ENCODE measurements around the gene LITAFD.

Gene LITAFD

DNA sequence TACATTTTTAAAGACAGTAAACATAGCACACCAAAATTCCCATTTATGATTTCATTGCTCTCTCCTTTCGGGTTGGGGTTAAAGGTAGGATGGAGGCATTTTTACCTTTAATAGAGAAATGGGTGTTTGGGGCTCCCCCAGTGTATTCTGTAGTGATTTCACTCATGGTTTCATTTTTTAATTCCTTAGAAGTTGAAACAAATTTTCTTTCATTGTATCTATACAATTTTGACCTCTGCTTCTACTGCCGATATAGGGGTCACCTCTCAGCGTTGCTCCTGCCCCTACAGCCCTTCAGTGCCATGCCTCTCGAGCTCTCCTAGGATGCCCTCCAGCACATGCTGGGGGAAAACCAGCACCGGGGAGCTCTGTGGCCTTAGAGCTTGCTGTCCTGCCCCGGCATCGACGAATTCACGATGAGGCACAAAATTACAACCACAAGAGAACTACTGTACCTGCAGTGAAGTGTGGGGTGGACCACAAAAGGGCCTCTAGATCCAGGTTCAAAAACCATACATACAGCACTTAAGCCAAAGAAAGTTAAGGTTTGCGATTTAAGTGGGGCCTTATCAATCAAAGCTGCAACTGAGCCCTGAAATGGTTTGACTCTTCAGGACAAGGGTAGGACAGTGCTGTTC lies 39.3 kb downstream of the LITAFD start:
- no peak overlapping the region for H2AFZ ChIP-seq (ENCODE audit: low read length)
- H2BK15ac ChIP-seq (ENCODE audit: low read length): no peak overlapping the region
- H3K27me3 ChIP-seq (ENCODE audit: control insufficient read depth in 3 of 3, insufficient read depth in 3 of 3, low read depth in 1 of 3, low read length in 3 of 3): no peaks in the 10 kb centered on the region
- no peak overlapping the region for H3K9ac ChIP-seq (ENCODE audit: low read depth, low read length, poor library complexity)
- peaks cover 34 to 93% of the 10 kb centered on the region in 2 donors for H3K36me3 ChIP-seq (replicated peaks in 1 of 2; ENCODE audit: control insufficient read depth in 2 of 2, insufficient read depth in 2 of 2, low read length in 2 of 2)
- no peak overlapping the region for H4K8ac ChIP-seq (ENCODE audit: low read depth, low read length)
- no peak overlapping the region for H3K4ac ChIP-seq (ENCODE audit: low read length)
- peak overlapping the region in 1 of 2 donors; percentile 9 for H3K4me3 ChIP-seq (ENCODE audit: low read length in 2 of 2)
- no peaks in the 10 kb centered on the region for H3K79me1 ChIP-seq (ENCODE audit: low read depth, low read length)
- H3K18ac ChIP-seq (ENCODE audit: low read length): no peak overlapping the region
- H3K14ac ChIP-seq (ENCODE audit: low read length): no peak overlapping the region
- H3K4me1 ChIP-seq (ENCODE audit: control insufficient read depth in 2 of 2, insufficient read depth in 1 of 2, low read depth in 1 of 2, low read length in 2 of 2): no peaks in the 10 kb centered on the region
- H2BK120ac ChIP-seq (ENCODE audit: low read depth, low read length): no peak overlapping the region
- no peak overlapping the region for H2AK5ac ChIP-seq (ENCODE audit: low read depth, low read length)
- H3K9me3 ChIP-seq (replicated peaks in 1 of 2; ENCODE audit: control insufficient read depth in 2 of 2, insufficient read depth in 1 of 2, low read depth in 1 of 2, low read length in 2 of 2): peaks cover 0 to 2% of the 10 kb centered on the region in 2 donors
- H2BK12ac ChIP-seq (ENCODE audit: low read length): no peak overlapping the region
- no CpG with 5 or more reads among the region's 10 CpGs for WGBS, 2 donors (ENCODE audit: extremely low coverage in 2 of 2, insufficient read length in 2 of 2, insufficient replicate concordance in 1 of 2)
- H3K23ac ChIP-seq (ENCODE audit: low read depth, low read length, poor library complexity): no peak overlapping the region
- no peak for DNase-seq (ENCODE audit: low spot score)
- H3K4me2 ChIP-seq (ENCODE audit: insufficient read depth, low read length, poor library complexity, severe bottlenecking): no peak overlapping the region
- no peak overlapping the region for H3K27ac ChIP-seq (replicated peaks; ENCODE audit: low read length)
- H4K91ac ChIP-seq (ENCODE audit: low read depth, low read length, poor library complexity): no peak overlapping the region
- H2BK5ac ChIP-seq (ENCODE audit: low read length): no peak overlapping the region

DNA sequence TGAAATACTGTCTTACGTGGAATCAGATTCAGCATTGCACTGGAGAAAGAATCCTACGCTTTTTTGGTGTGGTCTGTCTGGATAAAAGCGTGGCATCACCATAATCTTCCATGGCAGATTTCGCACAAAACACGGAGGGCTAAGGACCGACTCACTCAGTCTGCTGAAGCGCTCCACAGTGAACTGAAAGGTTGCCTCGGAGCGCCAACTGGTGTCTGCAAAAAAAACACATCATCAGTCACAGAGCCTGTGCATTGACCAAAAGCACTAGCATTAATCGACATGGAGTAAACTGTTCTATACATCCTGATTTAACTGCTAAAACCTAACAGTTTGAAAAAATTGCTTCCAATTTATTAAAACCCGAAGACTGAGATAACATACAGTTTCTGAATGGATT lies 41.0 kb downstream of the LITAFD start:
- Histone ChIP-seq H3K9me3 (replicated peaks in 1 of 2; ENCODE audit: control insufficient read depth in 2 of 2, insufficient read depth in 1 of 2, low read depth in 1 of 2, low read length in 2 of 2) (peaks cover 0 to 4% of the 10 kb centered on the region in 2 donors), H3K4ac (ENCODE audit: low read length) (no peak overlapping the region), H2BK5ac (ENCODE audit: low read length) (no peak overlapping the region), H2BK12ac (ENCODE audit: low read length) (no peak overlapping the region), H2AK5ac (ENCODE audit: low read depth, low read length) (no peak overlapping the region), H3K4me1 (ENCODE audit: control insufficient read depth in 2 of 2, insufficient read depth in 1 of 2, low read depth in 1 of 2, low read length in 2 of 2) (no peaks in the 10 kb centered on the region), H3K4me3 (ENCODE audit: low read length in 2 of 2) (no peak overlapping the region), H2BK120ac (ENCODE audit: low read depth, low read length) (no peak overlapping the region), H3K23ac (ENCODE audit: low read depth, low read length, poor library complexity) (no peak overlapping the region), H3K79me1 (ENCODE audit: low read depth, low read length) (no peaks in the 10 kb centered on the region), H4K8ac (ENCODE audit: low read depth, low read length) (no peak overlapping the region), H3K4me2 (ENCODE audit: insufficient read depth, low read length, poor library complexity, severe bottlenecking) (no peak overlapping the region), H2AFZ (ENCODE audit: low read length) (no peak overlapping the region), H3K18ac (ENCODE audit: low read length) (no peak overlapping the region), H3K36me3 (replicated peaks in 1 of 2; ENCODE audit: control insufficient read depth in 2 of 2, insufficient read depth in 2 of 2, low read length in 2 of 2) (peaks cover 31 to 93% of the 10 kb centered on the region in 2 donors), H2BK15ac (ENCODE audit: low read length) (no peak overlapping the region), H3K14ac (ENCODE audit: low read length) (no peak overlapping the region), H3K27ac (replicated peaks; ENCODE audit: low read length) (no peak overlapping the region), H3K9ac (ENCODE audit: low read depth, low read length, poor library complexity) (no peak overlapping the region), H4K91ac (ENCODE audit: low read depth, low read length, poor library complexity) (no peak overlapping the region), H3K27me3 (ENCODE audit: control insufficient read depth in 3 of 3, insufficient read depth in 3 of 3, low read depth in 1 of 3, low read length in 3 of 3) (no peaks in the 10 kb centered on the region)
- no peak for DNase-seq (ENCODE audit: low spot score)
- no CpG with 5 or more reads among the region's 11 CpGs for WGBS, 2 donors (ENCODE audit: extremely low coverage in 2 of 2, insufficient read length in 2 of 2, insufficient replicate concordance in 1 of 2)

DNA sequence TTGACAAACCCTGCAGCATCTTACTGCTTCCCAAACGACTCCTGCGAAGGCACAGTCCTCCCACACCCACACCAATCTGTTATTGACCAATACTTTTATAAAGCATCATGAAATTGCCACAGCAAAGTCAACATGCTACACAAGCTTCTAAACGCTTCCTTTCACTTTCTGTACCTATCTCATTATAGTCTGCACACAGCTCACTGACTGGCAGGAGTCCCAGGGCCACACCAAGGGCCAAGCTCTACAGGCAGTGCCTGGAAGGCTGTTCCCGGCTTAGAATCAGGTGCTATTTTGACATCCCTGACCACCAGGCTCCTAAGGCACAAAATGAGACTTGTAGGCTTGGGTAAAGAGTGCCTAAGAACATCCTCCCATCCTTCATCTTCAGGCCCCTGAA lies 42.1 kb downstream of the LITAFD start:
- no CpG with 5 or more reads among the region's 4 CpGs for WGBS, 2 donors (ENCODE audit: extremely low coverage in 2 of 2, insufficient read length in 2 of 2, insufficient replicate concordance in 1 of 2)
- H4K8ac ChIP-seq (ENCODE audit: low read depth, low read length): no peak overlapping the region
- H3K9me3 ChIP-seq (replicated peaks in 1 of 2; ENCODE audit: control insufficient read depth in 2 of 2, insufficient read depth in 1 of 2, low read depth in 1 of 2, low read length in 2 of 2): peaks cover 0 to 4% of the 10 kb centered on the region in 2 donors
- no peak for DNase-seq (ENCODE audit: low spot score)
- H2BK15ac ChIP-seq (ENCODE audit: low read length): no peak overlapping the region
- H3K36me3 ChIP-seq (replicated peaks in 1 of 2; ENCODE audit: control insufficient read depth in 2 of 2, insufficient read depth in 2 of 2, low read length in 2 of 2): peaks cover 33 to 93% of the 10 kb centered on the region in 2 donors
- H2BK5ac ChIP-seq (ENCODE audit: low read length): no peak overlapping the region
- no peak overlapping the region for H3K27ac ChIP-seq (replicated peaks; ENCODE audit: low read length)
- H2BK120ac ChIP-seq (ENCODE audit: low read depth, low read length): no peak overlapping the region
- H2AFZ ChIP-seq (ENCODE audit: low read length): no peak overlapping the region
- H3K18ac ChIP-seq (ENCODE audit: low read length): no peak overlapping the region
- H3K4me1 ChIP-seq (ENCODE audit: control insufficient read depth in 2 of 2, insufficient read depth in 1 of 2, low read depth in 1 of 2, low read length in 2 of 2): no peaks in the 10 kb centered on the region
- no peaks in the 10 kb centered on the region for H3K79me1 ChIP-seq (ENCODE audit: low read depth, low read length)
- H3K4ac ChIP-seq (ENCODE audit: low read length): no peak overlapping the region
- no peaks in the 10 kb centered on the region for H3K27me3 ChIP-seq (ENCODE audit: control insufficient read depth in 3 of 3, insufficient read depth in 3 of 3, low read depth in 1 of 3, low read length in 3 of 3)
- H4K91ac ChIP-seq (ENCODE audit: low read depth, low read length, poor library complexity): no peak overlapping the region
- no peak overlapping the region for H3K4me2 ChIP-seq (ENCODE audit: insufficient read depth, low read length, poor library complexity, severe bottlenecking)
- no peak overlapping the region for H3K14ac ChIP-seq (ENCODE audit: low read length)
- H3K4me3 ChIP-seq (ENCODE audit: low read length in 2 of 2): no peak overlapping the region
- no peak overlapping the region for H2AK5ac ChIP-seq (ENCODE audit: low read depth, low read length)
- no peak overlapping the region for H3K9ac ChIP-seq (ENCODE audit: low read depth, low read length, poor library complexity)
- H2BK12ac ChIP-seq (ENCODE audit: low read length): no peak overlapping the region
- H3K23ac ChIP-seq (ENCODE audit: low read depth, low read length, poor library complexity): no peak overlapping the region

DNA sequence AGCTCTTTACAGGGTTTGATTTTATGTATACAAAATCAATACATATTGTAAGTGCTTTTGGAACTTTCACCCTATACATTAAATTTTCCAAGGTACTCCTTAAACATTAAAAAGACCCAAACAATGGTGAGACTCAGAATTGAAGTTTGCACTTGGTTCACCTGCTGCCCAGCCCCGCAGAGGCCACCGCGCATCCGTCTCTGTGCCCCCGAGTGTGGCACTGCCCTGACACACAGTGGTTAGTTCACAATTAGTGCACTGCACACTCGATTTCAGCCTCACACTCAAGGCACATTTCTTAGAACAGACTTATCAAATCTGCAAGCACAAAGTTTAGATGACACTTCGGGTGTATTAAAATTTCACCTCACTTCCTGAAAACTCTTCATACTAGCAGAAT lies 43.3 kb downstream of the LITAFD start:
- H3K36me3 ChIP-seq (replicated peaks in 1 of 2; ENCODE audit: control insufficient read depth in 2 of 2, insufficient read depth in 2 of 2, low read length in 2 of 2): peaks cover 32 to 93% of the 10 kb centered on the region in 2 donors
- no peak overlapping the region for H2AK5ac ChIP-seq (ENCODE audit: low read depth, low read length)
- no peaks in the 10 kb centered on the region for H3K27me3 ChIP-seq (ENCODE audit: control insufficient read depth in 3 of 3, insufficient read depth in 3 of 3, low read depth in 1 of 3, low read length in 3 of 3)
- peaks cover 0 to 7% of the 10 kb centered on the region in 2 donors for H3K9me3 ChIP-seq (replicated peaks in 1 of 2; ENCODE audit: control insufficient read depth in 2 of 2, insufficient read depth in 1 of 2, low read depth in 1 of 2, low read length in 2 of 2)
- no peak overlapping the region for H3K4me2 ChIP-seq (ENCODE audit: insufficient read depth, low read length, poor library complexity, severe bottlenecking)
- H2BK15ac ChIP-seq (ENCODE audit: low read length): no peak overlapping the region
- no CpG with 5 or more reads among the region's 7 CpGs for WGBS, 2 donors (ENCODE audit: extremely low coverage in 2 of 2, insufficient read length in 2 of 2, insufficient replicate concordance in 1 of 2)
- no peak overlapping the region for H2BK120ac ChIP-seq (ENCODE audit: low read depth, low read length)
- no peak overlapping the region for H4K8ac ChIP-seq (ENCODE audit: low read depth, low read length)
- no peak overlapping the region for H3K18ac ChIP-seq (ENCODE audit: low read length)
- no peak overlapping the region for H3K9ac ChIP-seq (ENCODE audit: low read depth, low read length, poor library complexity)
- no peak overlapping the region for H2BK5ac ChIP-seq (ENCODE audit: low read length)
- H3K4me3 ChIP-seq (ENCODE audit: low read length in 2 of 2): no peak overlapping the region
- peaks cover 2% of the 10 kb centered on the region for H3K79me1 ChIP-seq (ENCODE audit: low read depth, low read length)
- H3K14ac ChIP-seq (ENCODE audit: low read length): no peak overlapping the region
- H3K4me1 ChIP-seq (ENCODE audit: control insufficient read depth in 2 of 2, insufficient read depth in 1 of 2, low read depth in 1 of 2, low read length in 2 of 2): no peaks in the 10 kb centered on the region
- H2BK12ac ChIP-seq (ENCODE audit: low read length): no peak overlapping the region
- no peak overlapping the region for H4K91ac ChIP-seq (ENCODE audit: low read depth, low read length, poor library complexity)
- no peak for DNase-seq (ENCODE audit: low spot score)
- no peak overlapping the region for H3K23ac ChIP-seq (ENCODE audit: low read depth, low read length, poor library complexity)
- H2AFZ ChIP-seq (ENCODE audit: low read length): no peak overlapping the region
- H3K4ac ChIP-seq (ENCODE audit: low read length): no peak overlapping the region
- no peak overlapping the region for H3K27ac ChIP-seq (replicated peaks; ENCODE audit: low read length)

Measured in neuronal stem cell (in vitro differentiated cells).